K562 (cell line): Measurements from ENCODE around the gene FBP2. TPM values are rescaled to one million over a fixed set of nuclear protein-coding genes. Genes with fewer than 3 reads are reported as not detected.

Experiments used
- ARNT ChIP-seq, 2 experiments: fragments of 450-650 bp; IDR thresholded peaks; 2 replicates each; pipeline ENCODE4 v1.6.1; 2016; ENCODE audit warnings: mild to moderate bottlenecking in 1 of 2
- KAT8 ChIP-seq: fragments of 450-650 bp; IDR thresholded peaks from 2 replicates; pipeline ENCODE4 v1.6.1; 2016; ENCODE audit warnings: low read depth, mild to moderate bottlenecking
- KLF16 ChIP-seq: IDR thresholded peaks from 2 replicates; pipeline ENCODE4 v1.6.1; 2016; ENCODE audit warnings: antibody characterized with exemption
- LEF1 ChIP-seq: fragments of 450-650 bp; IDR thresholded peaks from 2 replicates; pipeline ENCODE4 v1.6.1; 2016; ENCODE audit warnings: mild to moderate bottlenecking
- MAFF ChIP-seq: IDR thresholded peaks from 2 replicates; pipeline ENCODE4 v1.6.1; 2012; ENCODE audit warnings: low read length, improper control_type of control experiment
- RBFOX2 ChIP-seq: fragments of 200-400 bp; formaldehyde crosslinking; IDR thresholded peaks from 2 replicates; pipeline ENCODE4 v1.6.1; 2017; ENCODE audit warnings: low read depth, mild to moderate bottlenecking, low read length, moderate library complexity
- SMAD3 ChIP-seq: fragments of 450-650 bp; formaldehyde crosslinking; conservative IDR thresholded peaks from 2 replicates; pipeline ENCODE4 v1.4.0; 2020; ENCODE audit warnings: mild to moderate bottlenecking
- ZFP30 ChIP-seq: fragments of 250-450 bp; sonication (Bioruptor Pico); IDR thresholded peaks from 2 replicates; pipeline ENCODE4 v1.8.0; 2022; ENCODE audit warnings: moderate library complexity, mild to moderate bottlenecking, inconsistent platforms, borderline replicate concordance
- polyA plus RNA-seq, 8 experiments: library from polyadenylated mRNA; depleted of rRNA in 4 of 8; stranded (reverse) in 5 of 8; unstranded in 3 of 8; fragments of >200 nt; fragmentation: Nextera tagmentation in 2 of 8; fragmentation: Illumina TruSeq in 1 of 8; extraction: Ambion mirVana in 2 of 8; extraction: Trizol in 1 of 8; gene quantifications; 2 replicates each; pipeline versions ENCODE4 v1.2.1 to v1.2.3, GENCODE V29; 2011 to 2014; ENCODE audit warnings: inconsistent platforms in 1 of 8, missing spikeins in 1 of 8
- total RNA-seq, 7 experiments: library from RNA; depleted of rRNA in 6 of 7; stranded (reverse); fragments of >200 nt in 6 of 7; fragmentation: Illumina TruSeq in 2 of 7; extraction: Trizol in 2 of 7; gene quantifications; 2 replicates each; pipeline versions ENCODE4 v1.2.1 to v1.2.3, GENCODE V29; 2011 to 2021; ENCODE audit warnings: low replicate concordance in 1 of 7
- TF ChIP-seq, protein P1 (sequence below), 2 experiments: fragments of 450-650 bp; IDR thresholded peaks; 2 replicates each; pipeline ENCODE4 v1.6.1; 2016; ENCODE audit warnings: mild to moderate bottlenecking in 2 of 2, borderline replicate concordance in 1 of 2, low read depth in 1 of 2, moderate library complexity in 1 of 2
- TF ChIP-seq, protein P2 (sequence below): fragments of 250-450 bp; sonication (Bioruptor Pico); IDR thresholded peaks from 2 replicates; pipeline ENCODE4 v1.4.0; 2020; ENCODE audit warnings: borderline replicate concordance
- TF ChIP-seq, protein P3 (sequence below): fragments of 250-450 bp; sonication (Bioruptor Pico); IDR thresholded peaks from 2 replicates; pipeline ENCODE4 v1.5.0; 2020; ENCODE audit warnings: mild to moderate bottlenecking
- TF ChIP-seq, protein P4 (sequence below), 3 experiments: IDR thresholded peaks in 2 of 3; conservative IDR thresholded peaks in 1 of 3; 2 replicates each; pipeline ENCODE4 v1.5.1; 2011 to 2012; ENCODE audit warnings: low read length in 3 of 3, mild to moderate bottlenecking in 3 of 3, control low read depth in 2 of 3, improper control_type of control experiment in 1 of 3, inconsistent platforms in 1 of 3, low read depth in 1 of 3, mixed read lengths in 1 of 3, moderate library complexity in 1 of 3; ENCODE audit not compliant: insufficient read depth in 2 of 3

Gene FBP2
- total and polyA plus RNA-seq, 9 of the 15 experiments (the other 6 are each of a cell fraction or from before 2014, with no cell fraction given) = 0.06 TPM; not detected in 7

DNA sequence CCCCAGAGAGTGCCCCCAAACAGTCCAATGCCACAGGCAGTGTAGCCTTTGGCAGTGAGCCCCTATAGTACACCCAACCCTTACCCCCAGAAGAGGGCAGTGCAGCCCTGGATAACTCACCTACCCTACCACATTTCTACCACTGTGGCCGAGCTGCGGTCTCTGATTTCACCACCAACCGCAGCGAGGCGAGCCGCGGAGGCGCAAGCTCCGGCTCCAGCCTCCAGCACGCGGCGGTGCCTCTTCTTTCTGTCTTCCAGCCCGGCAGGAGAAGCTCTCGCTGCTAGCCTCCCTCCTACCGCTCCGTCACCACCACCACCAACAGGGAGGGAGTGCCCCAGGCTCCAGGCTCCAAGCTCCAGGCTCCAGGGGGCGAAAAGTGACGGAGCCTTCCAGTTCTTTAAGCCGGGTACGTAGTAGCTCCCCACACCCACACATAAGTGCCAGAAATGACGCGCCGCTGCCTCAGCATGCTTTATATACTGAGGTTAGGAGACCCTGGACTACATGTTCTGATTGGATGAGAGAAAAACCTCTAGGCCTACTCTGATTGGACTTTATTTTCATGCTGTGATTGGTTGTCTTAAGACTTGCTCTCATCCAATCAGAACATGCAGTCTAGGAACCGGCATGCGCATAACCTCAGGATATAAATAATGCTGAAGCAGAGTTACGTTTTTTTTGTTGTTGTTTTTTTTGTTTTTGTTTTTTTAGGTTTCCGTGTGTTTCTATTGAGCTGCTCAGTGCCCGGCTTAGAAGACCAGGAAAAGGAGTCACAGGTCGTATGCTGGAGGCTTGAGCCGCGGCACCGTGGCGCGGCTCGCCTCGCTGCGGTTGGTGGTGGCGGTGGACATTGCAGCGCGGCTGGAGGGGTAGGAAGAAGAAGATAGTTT lies 38.9 kb downstream of the FBP2 start, which contains the start of gene PCAT7 (continued):
- TF ChIP-seq, protein P1, sequence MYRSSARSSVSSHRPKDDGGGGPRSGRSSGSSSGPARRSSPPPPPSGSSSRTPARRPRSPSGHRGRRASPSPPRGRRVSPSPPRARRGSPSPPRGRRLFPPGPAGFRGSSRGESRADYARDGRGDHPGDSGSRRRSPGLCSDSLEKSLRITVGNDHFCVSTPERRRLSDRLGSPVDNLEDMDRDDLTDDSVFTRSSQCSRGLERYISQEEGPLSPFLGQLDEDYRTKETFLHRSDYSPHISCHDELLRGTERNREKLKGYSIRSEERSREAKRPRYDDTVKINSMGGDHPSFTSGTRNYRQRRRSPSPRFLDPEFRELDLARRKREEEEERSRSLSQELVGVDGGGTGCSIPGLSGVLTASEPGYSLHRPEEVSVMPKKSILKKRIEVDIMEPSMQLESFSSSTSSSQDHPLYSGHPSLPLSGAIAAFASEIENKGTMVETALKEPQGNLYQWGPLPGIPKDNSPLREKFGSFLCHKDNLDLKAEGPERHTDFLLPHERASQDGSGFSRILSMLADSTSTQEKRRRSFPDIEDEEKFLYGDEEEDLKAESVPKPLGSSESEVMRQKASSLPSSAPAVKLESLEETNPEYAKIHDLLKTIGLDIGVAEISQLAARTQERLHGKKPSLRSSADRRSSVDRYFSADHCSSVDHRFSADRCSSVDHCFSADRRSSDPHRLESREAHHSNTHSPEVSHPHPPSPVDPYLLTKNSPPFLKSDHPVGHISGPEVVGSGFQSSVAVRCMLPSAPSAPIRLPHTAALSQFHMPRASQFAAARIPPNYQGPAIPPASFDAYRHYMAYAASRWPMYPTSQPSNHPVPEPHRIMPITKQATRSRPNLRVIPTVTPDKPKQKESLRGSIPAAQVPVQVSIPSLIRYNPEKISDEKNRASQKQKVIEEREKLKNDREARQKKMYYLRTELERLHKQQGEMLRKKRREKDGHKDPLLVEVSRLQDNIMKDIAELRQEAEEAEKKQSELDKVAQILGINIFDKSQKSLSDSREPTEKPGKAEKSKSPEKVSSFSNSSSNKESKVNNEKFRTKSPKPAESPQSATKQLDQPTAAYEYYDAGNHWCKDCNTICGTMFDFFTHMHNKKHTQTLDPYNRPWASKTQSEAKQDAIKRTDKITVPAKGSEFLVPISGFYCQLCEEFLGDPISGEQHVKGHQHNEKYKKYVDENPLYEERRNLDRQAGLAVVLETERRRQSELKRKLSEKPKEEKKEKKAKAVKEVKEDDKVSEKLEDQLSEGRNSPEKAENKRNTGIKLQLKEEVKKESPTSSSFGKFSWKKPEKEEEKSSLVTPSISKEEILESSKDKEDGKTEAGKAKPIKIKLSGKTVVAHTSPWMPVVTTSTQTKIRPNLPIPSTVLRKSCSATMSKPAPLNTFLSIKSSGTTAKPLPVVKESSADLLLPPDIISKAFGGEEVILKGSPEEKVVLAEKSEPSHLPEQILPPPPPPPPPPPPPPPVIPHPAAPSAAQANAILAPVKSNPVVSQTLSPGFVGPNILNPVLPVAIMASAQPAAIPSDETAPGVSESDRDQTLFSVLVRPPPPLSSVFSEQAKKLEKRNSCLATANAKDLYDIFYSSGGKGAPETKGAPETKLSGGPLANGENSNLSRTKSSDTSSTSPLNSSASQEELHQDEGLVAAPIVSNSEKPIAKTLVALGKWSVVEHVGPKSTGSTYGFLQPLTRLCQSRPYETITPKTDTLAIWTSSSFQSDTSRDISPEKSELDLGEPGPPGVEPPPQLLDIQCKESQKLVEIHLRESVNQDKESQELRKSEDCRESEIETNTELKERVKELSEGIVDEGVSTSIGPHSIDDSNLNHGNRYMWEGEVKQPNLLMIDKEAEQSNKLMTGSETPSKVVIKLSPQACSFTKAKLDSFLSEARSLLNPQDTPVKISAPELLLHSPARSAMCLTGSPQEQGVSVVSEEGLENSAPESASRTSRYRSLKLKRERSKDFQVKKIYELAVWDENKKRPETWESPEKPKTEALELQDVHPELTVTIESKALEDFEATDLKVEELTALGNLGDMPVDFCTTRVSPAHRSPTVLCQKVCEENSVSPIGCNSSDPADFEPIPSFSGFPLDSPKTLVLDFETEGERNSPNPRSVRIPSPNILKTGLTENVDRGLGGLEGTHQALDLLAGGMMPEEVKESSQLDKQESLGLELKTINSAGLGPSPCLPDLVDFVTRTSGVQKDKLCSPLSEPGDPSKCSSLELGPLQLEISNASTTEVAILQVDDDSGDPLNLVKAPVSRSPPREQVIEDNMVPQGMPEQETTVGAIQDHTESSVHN (IDR thresholded peaks at IDR 0.05; ENCODE audit: borderline replicate concordance in 1 of 2, low read depth in 1 of 2) = no peak
- TF ChIP-seq, protein P2, sequence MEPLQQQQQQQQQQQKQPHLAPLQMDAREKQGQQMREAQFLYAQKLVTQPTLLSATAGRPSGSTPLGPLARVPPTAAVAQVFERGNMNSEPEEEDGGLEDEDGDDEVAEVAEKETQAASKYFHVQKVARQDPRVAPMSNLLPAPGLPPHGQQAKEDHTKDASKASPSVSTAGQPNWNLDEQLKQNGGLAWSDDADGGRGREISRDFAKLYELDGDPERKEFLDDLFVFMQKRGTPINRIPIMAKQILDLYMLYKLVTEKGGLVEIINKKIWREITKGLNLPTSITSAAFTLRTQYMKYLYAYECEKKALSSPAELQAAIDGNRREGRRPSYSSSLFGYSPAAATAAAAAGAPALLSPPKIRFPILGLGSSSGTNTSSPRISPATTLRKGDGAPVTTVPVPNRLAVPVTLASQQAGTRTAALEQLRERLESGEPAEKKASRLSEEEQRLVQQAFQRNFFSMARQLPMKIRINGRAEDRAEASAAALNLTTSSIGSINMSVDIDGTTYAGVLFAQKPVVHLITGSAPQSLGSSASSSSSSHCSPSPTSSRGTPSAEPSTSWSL (CRISPR knock-in tag) = no peak
- TF ChIP-seq ZFP30 (CRISPR knock-in tag) (no peak), RBFOX2 (peak; percentile 66), KAT8 (no peak), SMAD3 (CRISPR knock-in tag) (no peak), LEF1 (no peak), KLF16 (no peak), MAFF (no peak), ARNT (IDR thresholded peaks at IDR 0.05) (no peak)
- TF ChIP-seq, protein P3, sequence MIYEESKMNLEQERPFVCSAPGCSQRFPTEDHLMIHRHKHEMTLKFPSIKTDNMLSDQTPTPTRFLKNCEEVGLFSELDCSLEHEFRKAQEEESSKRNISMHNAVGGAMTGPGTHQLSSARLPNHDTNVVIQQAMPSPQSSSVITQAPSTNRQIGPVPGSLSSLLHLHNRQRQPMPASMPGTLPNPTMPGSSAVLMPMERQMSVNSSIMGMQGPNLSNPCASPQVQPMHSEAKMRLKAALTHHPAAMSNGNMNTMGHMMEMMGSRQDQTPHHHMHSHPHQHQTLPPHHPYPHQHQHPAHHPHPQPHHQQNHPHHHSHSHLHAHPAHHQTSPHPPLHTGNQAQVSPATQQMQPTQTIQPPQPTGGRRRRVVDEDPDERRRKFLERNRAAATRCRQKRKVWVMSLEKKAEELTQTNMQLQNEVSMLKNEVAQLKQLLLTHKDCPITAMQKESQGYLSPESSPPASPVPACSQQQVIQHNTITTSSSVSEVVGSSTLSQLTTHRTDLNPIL (CRISPR knock-in tag) = no peak
- TF ChIP-seq, protein P4, sequence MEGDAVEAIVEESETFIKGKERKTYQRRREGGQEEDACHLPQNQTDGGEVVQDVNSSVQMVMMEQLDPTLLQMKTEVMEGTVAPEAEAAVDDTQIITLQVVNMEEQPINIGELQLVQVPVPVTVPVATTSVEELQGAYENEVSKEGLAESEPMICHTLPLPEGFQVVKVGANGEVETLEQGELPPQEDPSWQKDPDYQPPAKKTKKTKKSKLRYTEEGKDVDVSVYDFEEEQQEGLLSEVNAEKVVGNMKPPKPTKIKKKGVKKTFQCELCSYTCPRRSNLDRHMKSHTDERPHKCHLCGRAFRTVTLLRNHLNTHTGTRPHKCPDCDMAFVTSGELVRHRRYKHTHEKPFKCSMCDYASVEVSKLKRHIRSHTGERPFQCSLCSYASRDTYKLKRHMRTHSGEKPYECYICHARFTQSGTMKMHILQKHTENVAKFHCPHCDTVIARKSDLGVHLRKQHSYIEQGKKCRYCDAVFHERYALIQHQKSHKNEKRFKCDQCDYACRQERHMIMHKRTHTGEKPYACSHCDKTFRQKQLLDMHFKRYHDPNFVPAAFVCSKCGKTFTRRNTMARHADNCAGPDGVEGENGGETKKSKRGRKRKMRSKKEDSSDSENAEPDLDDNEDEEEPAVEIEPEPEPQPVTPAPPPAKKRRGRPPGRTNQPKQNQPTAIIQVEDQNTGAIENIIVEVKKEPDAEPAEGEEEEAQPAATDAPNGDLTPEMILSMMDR (IDR thresholded peaks at IDR 0.05 in 2 of 3, conservative IDR thresholded peaks at IDR 0.05 in 1 of 3; ENCODE audit: insufficient read depth in 2 of 3, low read depth in 1 of 3, low read length in 3 of 3) = peak; percentile 80 to 89 (median 81)
